ENCODE data around the gene CAPN5.

Gene CAPN5

GRCh38 chr11:77148963-77149715, 82.4 kb downstream of the CAPN5 start:
- DNase-seq (ENCODE audit: low read depth in 2 of 2) = no peak

GRCh38 chr11:77149716-77150392, 83.1 kb downstream of the CAPN5 start:
- no peak for DNase-seq (ENCODE audit: low read depth in 2 of 2)

GRCh38 chr11:77150836-77151235, 84.1 kb downstream of the CAPN5 start:
- DNase-seq (ENCODE audit: low read depth in 2 of 2) = no peak

- peak in 1 of 2 donors; percentile 11 for DNase-seq (ENCODE audit: low read depth in 2 of 2)
Observed at GRCh38 chr11:77151804-77152509, 85.2 kb downstream of the CAPN5 start.

- no peak for DNase-seq (ENCODE audit: low read depth in 2 of 2)
Observed at GRCh38 chr11:77152846-77153245, 86.1 kb downstream of the CAPN5 start.

GRCh38 chr11:77153276-77154185, 86.8 kb downstream of the CAPN5 start:
- DNase-seq (ENCODE audit: low read depth in 2 of 2) = no peak

- no peak for DNase-seq (ENCODE audit: low read depth in 2 of 2)
Observed at GRCh38 chr11:77154381-77155081, 87.8 kb downstream of the CAPN5 start.

- DNase-seq (ENCODE audit: low read depth in 2 of 2) = no peak
Observed at GRCh38 chr11:77155082-77155475, 88.3 kb downstream of the CAPN5 start.

GRCh38 chr11:77155556-77156130, 88.9 kb downstream of the CAPN5 start:
- DNase-seq (ENCODE audit: low read depth in 2 of 2) = no peak

GRCh38 chr11:77156396-77157195, 89.8 kb downstream of the CAPN5 start:
- DNase-seq (ENCODE audit: low read depth in 2 of 2) = no peak

- DNase-seq (ENCODE audit: low read depth in 2 of 2) = no peak
Observed at GRCh38 chr11:77158041-77158695, 91.4 kb downstream of the CAPN5 start.

- no peak for DNase-seq (ENCODE audit: low read depth in 2 of 2)
Observed at GRCh38 chr11:77159219-77159936, 92.6 kb downstream of the CAPN5 start.

- DNase-seq (ENCODE audit: low read depth in 2 of 2) = no peak
Observed at GRCh38 chr11:77159937-77160495, 93.2 kb downstream of the CAPN5 start.

- DNase-seq (ENCODE audit: low read depth in 2 of 2) = no peak
Observed at GRCh38 chr11:77163271-77163670, 96.5 kb downstream of the CAPN5 start.

- DNase-seq (ENCODE audit: low read depth in 2 of 2) = no peak
Observed at GRCh38 chr11:77165066-77165465, 98.3 kb downstream of the CAPN5 start.

- DNase-seq (ENCODE audit: low read depth in 2 of 2) = no peak
Observed at GRCh38 chr11:77166021-77166420, 99.2 kb downstream of the CAPN5 start.

- no peak for DNase-seq (ENCODE audit: low read depth in 2 of 2)
Observed at GRCh38 chr11:77167111-77167626, 100.4 kb downstream of the CAPN5 start.

- DNase-seq (ENCODE audit: low read depth in 2 of 2) = no peak
Observed at GRCh38 chr11:77167791-77168190, 101.0 kb downstream of the CAPN5 start.

Measured in stimulated activated CD8-positive, alpha-beta memory T cell treated with anti-CD3 and anti-CD28 coated beads, Interleukin-7, amount 100 ng/mL, for 1 hour (primary cell).